Activated naive CD4-positive, alpha-beta T cell treated with anti-CD3 and anti-CD28 coated beads, Interleukin-2, amount 10 ng/mL, durations not matched to agents 7 days and 5 days (primary cell): ENCODE results near the gene SLC39A13.
A peak's percentile ranks its signal among the peaks of the same experiment; 100 is the strongest.

Source experiments
- CTCF ChIA-PET: fragments of 350-600 bp; sonication (Branson Sonifier 250); formaldehyde crosslinking; loops from one replicate; lab custom pipeline; 2021; ENCODE audit warnings: antibody characterized with exemption; lab: Charles Lee
- DNase-seq: peaks from one replicate; pipeline ENCODE4 v3.0.0-alpha.2; 2020
- H3K27ac Mint-ChIP-seq: one replicate; pipeline ENCODE4 v1.8.0; 2021; ENCODE audit warnings: mild to moderate bottlenecking, moderate library complexity, mixed read lengths
- H3K27me3 Mint-ChIP-seq: one replicate; pipeline ENCODE4 v1.8.0; 2021; ENCODE audit warnings: mild to moderate bottlenecking, mixed read lengths
- H3K36me3 Mint-ChIP-seq: one replicate; pipeline ENCODE4 v1.8.0; 2021; ENCODE audit warnings: mixed read lengths
- H3K4me1 Mint-ChIP-seq: one replicate; pipeline ENCODE4 v1.8.0; 2021; ENCODE audit warnings: mixed read lengths
- H3K4me3 Mint-ChIP-seq: one replicate; pipeline ENCODE4 v1.8.0; 2021; ENCODE audit warnings: mild to moderate bottlenecking, moderate library complexity, mixed read lengths
- H3K9me3 Mint-ChIP-seq: one replicate; pipeline ENCODE4 v1.8.0; 2021; ENCODE audit warnings: mixed read lengths

SLC39A13 gene

DNA sequence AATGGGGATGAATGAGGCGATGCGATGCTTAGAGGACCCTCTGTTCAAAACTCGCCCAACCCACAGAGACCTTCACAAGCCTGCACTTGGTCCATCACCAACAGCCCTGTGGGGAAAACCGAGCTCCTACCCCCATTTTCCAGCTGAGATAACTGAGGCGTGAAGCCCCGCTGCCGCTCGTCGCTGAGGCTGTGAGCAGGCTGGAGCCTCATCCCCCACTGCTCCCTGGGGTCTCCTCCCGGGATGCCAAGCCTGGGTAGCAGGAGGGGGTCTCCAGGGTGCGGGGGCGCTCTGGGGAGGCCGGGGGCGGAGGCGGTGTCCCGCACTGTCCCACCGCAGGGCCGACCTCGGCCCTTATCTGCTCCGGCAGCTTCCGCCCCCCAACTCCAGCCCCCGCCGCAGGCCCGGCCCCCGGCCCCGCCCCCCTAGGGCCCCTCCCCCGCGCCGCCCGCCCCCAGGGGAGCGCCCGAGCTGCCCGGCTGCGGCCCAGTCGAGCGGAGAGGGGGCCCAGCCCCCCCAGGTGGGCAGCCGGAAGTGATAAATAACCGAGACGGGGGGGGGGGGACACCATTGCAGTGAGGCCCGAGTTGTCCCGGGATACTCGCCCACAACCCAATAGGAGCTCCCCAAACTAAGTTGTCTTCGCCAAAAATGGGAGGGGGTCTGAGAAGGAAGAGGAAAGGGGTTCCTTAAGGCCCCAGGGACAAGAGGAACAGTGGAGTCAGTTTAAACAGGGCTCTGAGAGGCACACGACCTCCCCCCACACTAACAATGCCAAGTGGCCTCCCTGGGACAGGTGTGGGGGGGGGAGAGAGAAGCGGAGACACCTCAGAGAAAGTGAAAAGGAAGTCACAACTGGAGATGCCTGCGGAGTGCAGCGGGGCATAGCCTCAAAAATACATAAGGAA lies 8.3 kb upstream of the SLC39A13 start:
- Mint-ChIP-seq H3K36me3 (no peaks in the 10 kb centered on the region), H3K27ac (peak overlapping the region; percentile 64), H3K9me3 (no peaks in the 10 kb centered on the region), H3K4me1 (peaks cover 36% of the 10 kb centered on the region), H3K4me3 (peak overlapping the region; percentile 79), H3K27me3 (peaks cover 8% of the 10 kb centered on the region)
- CTCF ChIA-PET, result interaction anchor here (0.5 to 2.4 kb wide), 6 partner anchors 8 to 74 kb away, joined by 3 to 11 read pairs (median 3); partner anchors contain the start of gene SLC39A13
- DNase-seq, result peak; percentile 57

DNA sequence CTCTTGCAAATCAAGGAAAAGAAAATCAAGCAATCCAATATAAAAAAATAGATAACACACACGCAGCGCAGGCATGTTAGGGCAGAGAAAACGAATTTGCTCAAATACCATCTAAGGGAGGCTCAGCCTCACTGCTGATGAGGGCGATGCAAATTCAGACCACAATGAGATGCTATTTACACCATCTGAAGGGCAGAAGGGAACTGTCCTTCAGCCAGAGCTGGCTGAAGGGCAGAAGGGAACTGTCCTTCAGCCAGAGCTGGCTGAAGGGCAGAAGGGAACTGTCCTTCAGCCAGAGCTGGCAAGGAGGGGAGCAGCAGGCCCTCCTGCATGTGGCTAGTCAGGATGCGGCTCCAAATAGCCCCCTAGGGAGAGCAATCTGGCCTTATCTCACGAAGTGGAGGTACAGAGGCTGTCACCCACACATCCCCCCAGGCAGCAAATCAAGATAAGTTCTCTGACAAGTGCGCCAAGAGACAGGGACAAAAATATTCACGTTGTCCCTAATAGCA lies 7.6 kb upstream of the SLC39A13 start:
- H3K27ac Mint-ChIP-seq, result peak overlapping the region; percentile 64
- CTCF ChIA-PET, result interaction anchor here (1.3 to 2.0 kb wide), 2 partner anchors 11 to 27 kb away, joined by 7 to 8 read pairs; no protein-coding TSS in a partner anchor
- H3K4me1 Mint-ChIP-seq, result peaks cover 32% of the 10 kb centered on the region
- no peaks in the 10 kb centered on the region for H3K9me3 Mint-ChIP-seq
- H3K4me3 Mint-ChIP-seq, result peak overlapping the region; percentile 79
- H3K27me3 Mint-ChIP-seq, result peaks cover 8% of the 10 kb centered on the region
- H3K36me3 Mint-ChIP-seq, result no peaks in the 10 kb centered on the region
- DNase-seq, result no peak

DNA sequence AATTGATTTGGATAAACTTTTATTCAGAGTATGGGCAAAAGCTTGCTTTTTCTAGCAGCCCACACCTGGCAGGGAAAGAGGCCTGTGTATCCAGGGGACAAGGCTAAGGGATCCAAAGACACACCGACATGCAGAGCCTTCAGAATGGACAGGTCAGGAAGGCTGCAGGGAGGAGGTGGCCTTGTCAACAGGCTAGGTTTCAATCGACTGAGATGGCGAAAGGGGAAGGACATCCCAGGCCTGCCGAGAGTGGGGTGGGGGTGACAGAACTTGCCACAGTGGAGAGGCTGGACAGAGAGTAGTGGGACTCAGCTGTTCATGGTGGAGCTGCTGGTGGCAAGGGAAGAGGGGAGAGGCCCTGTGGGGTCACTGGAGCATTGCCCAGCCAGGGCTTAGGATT lies 5.3 kb upstream of the SLC39A13 start:
- Mint-ChIP-seq H3K27ac (no peak overlapping the region), H3K4me3 (no peak overlapping the region)

DNA sequence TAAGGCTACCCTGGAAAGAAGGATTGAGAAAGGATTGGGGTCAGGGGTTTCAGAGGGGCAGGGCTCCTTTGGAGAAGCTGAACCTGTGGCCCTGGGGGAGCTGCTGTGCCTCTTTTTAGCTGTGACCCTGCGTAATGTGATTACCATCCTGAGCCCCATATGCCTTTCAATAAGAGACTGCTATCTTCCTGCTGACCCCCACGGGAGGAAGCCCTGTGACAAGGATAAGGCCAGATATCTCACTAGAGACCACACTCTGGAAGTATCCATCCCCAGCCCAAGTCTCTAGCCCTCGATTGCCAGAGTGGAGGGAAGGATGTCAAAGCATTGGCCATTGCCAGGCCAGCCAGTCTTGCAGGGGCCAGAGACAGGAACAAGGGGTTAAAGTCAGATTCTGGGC lies 4.8 kb upstream of the SLC39A13 start:
- Mint-ChIP-seq H3K9me3 (no peaks in the 10 kb centered on the region), H3K4me3 (no peak overlapping the region), H3K27ac (no peak overlapping the region), H3K4me1 (peaks cover 35% of the 10 kb centered on the region), H3K36me3 (no peaks in the 10 kb centered on the region), H3K27me3 (peaks cover 8% of the 10 kb centered on the region)
- CTCF ChIA-PET, result interaction anchor here (3.3 kb wide), 1 partner anchor 30 kb away, joined by 14 read pairs; no protein-coding TSS in a partner anchor
- no peak for DNase-seq

More for the DNA sequence above, 5.3 kb upstream of the SLC39A13 start:
- H3K9me3 Mint-ChIP-seq, result no peaks in the 10 kb centered on the region
- H3K36me3 Mint-ChIP-seq, result no peaks in the 10 kb centered on the region
- no peak for DNase-seq
- peaks cover 38% of the 10 kb centered on the region for H3K4me1 Mint-ChIP-seq
- H3K27me3 Mint-ChIP-seq, result peaks cover 8% of the 10 kb centered on the region
- CTCF ChIA-PET, result interaction anchor here (3.3 kb wide), 1 partner anchor 30 kb away, joined by 14 read pairs; no protein-coding TSS in a partner anchor

DNA sequence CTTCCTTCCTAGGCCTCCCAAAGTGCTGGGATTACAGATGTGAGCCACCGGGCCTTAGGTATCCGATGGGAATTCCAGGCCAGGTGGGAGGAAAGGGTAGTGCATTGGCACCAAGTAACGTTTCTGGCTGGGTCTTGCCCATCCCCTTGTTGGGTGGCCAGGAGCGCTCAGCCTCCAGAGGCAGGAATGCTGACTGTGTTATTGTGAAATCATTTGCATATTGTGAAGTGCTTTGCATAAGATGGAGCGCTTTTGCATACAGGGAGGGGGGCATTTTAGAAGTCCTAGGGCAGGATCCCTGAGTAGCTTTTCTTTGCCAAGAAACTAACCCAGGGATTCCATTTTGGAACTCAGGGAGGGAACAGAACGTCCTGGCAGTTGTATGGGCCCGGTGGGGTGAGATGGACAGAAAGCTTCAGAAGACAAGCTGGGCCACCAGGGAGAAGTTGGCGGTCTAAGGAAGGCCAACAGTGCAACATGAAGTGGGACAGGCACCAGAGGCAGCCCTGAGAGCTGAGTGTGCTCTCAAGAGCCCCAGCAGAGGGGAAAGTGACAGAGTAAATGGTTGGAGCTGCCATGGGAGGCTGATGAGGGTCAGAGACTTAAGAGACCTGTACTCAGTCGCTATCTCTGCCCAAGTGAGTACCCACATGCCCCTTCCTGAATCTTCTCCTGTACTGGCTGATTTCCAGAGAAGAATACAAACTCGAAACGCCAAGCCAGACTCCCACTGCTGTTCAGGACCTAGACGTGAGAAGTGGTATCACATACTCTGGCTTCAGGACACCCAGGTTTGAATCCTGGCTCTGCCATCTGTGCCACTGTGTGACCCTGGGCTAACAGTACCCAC lies 1.3 kb upstream of the SLC39A13 start:
- peak overlapping the region; percentile 89 for H3K27ac Mint-ChIP-seq
- CTCF ChIA-PET, result interaction anchor here (0.8 to 7.8 kb wide), 6 partner anchors 20 to 148 kb away, joined by 3 to 133 read pairs (median 4); no protein-coding TSS in a partner anchor
- no peaks in the 10 kb centered on the region for H3K9me3 Mint-ChIP-seq
- H3K4me1 Mint-ChIP-seq, result peaks cover 30% of the 10 kb centered on the region
- DNase-seq, result no peak
- no peaks in the 10 kb centered on the region for H3K36me3 Mint-ChIP-seq
- peak overlapping the region; percentile 92 for H3K4me3 Mint-ChIP-seq
- peaks cover 8% of the 10 kb centered on the region for H3K27me3 Mint-ChIP-seq

DNA sequence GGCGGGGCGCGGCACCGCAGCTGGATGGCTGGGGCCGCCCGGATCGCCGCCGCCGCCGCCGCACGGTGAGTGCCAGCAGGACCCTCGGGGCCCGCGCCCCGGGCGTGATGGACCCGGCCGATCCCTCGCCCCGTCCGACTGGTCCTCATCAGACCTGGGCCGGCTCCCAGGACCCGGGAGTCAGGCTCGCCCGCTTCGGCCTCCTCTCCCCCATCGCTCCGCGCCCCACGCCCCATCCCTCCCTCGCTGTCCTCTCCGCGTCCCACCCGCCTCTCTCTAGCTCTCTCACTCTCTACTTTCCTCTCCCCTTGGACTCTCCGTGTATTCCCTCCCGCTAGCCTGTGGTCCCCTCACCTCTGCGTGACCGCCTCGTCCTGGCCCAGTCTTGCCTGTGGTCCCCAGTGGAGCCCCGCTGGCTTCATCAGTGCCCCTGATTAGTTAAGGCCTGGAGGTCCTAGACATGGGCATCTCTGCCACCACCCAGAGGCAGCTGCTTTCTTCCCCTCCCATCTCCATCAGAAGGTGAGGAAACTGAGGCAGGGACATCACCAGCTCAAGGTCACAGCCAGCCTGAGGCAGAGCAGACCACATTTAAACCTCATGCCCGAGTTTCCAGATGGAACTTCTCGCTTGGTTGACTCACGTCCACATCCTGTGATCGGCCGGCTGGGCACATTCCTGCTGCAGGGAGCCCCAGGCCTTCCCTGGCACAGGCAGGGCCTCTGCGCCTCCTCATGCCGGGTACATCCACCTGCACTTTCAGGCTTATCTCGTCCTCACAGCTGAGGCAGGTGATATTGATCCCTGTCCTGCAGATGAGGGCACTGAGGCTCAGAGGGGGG lies 429 bp downstream of the SLC39A13 start:
- Mint-ChIP-seq H3K4me1 (peaks cover 30% of the 10 kb centered on the region), H3K9me3 (no peaks in the 10 kb centered on the region), H3K36me3 (peaks cover 6% of the 10 kb centered on the region), H3K27me3 (no peaks in the 10 kb centered on the region), H3K27ac (peak overlapping the region; percentile 90), H3K4me3 (peak overlapping the region; percentile 91)
- DNase-seq, result no peak
- CTCF ChIA-PET, result interaction anchor here (0.8 to 7.8 kb wide), 4 partner anchors 9 to 231 kb away, joined by 3 to 133 read pairs (median 3); no protein-coding TSS in a partner anchor

DNA sequence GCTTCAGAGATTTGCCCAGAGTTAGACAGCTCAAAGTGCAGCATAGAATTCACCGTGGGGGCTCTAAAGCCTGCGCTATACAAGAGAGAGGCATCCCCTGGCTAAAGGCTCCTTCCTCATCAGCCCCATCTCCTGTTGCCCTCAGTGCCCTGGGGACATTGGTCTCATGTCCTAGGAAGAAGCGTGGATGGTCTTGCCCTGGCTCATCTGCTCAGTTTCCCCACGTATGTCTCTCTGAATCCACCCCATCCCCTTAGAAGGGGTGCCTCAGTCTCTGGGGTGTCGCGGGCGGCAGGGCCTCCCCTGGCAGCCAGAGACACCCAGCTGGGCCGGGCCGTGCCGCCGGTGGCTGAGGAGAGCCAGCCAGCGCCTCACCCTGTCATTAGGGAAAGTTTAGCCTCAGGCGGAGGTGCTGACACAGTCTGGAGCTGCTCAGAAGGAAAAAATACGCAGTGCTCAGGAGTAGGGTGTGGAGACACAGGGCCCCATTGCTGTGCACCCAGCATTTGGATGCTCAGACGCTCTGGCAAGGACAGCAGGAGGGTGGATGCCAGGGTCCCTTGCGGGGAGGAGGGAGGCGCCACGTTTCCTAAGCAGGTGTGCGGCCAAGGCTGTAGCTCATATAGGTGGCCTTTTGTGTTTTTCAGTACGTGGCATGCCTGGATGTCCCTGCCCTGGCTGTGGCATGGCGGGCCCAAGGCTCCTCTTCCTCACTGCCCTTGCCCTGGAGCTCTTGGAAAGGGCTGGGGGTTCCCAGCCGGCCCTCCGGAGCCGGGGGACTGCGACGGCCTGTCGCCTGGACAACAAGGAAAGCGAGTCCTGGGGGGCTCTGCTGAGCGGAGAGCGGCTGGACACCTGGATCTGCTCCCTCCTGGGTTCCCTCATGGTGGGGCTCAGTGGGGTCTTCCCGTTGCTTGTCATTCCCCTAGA lies 1.3 kb downstream of the SLC39A13 start:
- H3K36me3 Mint-ChIP-seq, result peaks cover 7% of the 10 kb centered on the region
- CTCF ChIA-PET, result interaction anchor here (0.6 to 7.8 kb wide), 6 partner anchors 9 to 719 kb away, joined by 3 to 133 read pairs (median 3); no protein-coding TSS in a partner anchor
- no peak for DNase-seq
- no peaks in the 10 kb centered on the region for H3K9me3 Mint-ChIP-seq
- H3K4me1 Mint-ChIP-seq, result peaks cover 30% of the 10 kb centered on the region
- peak overlapping the region; percentile 91 for H3K4me3 Mint-ChIP-seq
- H3K27ac Mint-ChIP-seq, result peak overlapping the region; percentile 90
- H3K27me3 Mint-ChIP-seq, result no peaks in the 10 kb centered on the region

DNA sequence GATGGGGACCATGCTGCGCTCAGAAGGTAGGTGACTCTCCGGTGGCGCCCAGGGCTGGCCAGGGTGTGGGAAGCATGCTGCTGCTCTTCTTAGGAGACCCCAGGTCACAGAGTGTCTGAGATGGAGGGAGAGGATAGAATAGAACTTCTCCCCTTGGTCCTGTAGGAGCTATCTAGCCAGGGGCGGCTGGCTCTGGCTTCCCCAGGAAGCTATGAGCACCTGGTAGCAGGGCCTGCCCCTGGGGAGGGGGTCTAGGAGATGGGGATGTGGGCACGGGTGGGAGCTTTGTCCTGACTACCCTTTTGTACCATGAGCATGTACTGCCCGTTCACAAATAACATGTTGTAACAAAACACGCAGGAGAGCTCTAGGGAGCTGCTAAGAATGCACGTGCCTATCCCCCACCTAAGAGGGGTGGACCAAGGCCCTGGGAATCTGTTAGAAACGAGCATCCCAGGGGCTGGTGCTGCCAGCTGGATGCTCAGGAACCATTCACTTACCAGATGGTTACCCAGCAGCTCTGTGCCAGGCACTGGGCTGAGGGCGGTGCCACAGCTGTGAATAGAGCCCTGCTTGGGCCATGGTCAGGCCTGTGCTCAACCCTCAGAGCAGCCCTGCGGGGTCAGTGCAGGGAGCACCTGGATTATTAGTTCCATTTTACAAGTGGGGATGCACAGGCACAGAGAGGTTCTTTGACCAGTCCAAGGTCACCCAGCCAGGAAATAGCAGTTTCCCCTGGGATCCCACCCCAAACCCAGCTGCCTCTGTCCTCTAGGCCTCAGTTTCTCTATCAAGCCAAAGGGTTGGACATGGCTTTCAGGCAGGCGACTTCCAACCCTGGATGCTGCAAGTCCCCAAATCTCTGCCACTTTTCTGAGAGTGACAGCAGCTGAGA lies 2.2 kb downstream of the SLC39A13 start:
- peaks cover 8% of the 10 kb centered on the region for H3K36me3 Mint-ChIP-seq
- DNase-seq, result no peak
- no peaks in the 10 kb centered on the region for H3K27me3 Mint-ChIP-seq
- H3K27ac Mint-ChIP-seq, result no peak overlapping the region
- CTCF ChIA-PET, result interaction anchor here (0.6 to 7.8 kb wide), 13 partner anchors 9 to 232 kb away, joined by 3 to 133 read pairs (median 8); partner anchors contain the start of gene PSMC3
- H3K9me3 Mint-ChIP-seq, result no peaks in the 10 kb centered on the region
- H3K4me1 Mint-ChIP-seq, result peaks cover 25% of the 10 kb centered on the region
- no peak overlapping the region for H3K4me3 Mint-ChIP-seq

DNA sequence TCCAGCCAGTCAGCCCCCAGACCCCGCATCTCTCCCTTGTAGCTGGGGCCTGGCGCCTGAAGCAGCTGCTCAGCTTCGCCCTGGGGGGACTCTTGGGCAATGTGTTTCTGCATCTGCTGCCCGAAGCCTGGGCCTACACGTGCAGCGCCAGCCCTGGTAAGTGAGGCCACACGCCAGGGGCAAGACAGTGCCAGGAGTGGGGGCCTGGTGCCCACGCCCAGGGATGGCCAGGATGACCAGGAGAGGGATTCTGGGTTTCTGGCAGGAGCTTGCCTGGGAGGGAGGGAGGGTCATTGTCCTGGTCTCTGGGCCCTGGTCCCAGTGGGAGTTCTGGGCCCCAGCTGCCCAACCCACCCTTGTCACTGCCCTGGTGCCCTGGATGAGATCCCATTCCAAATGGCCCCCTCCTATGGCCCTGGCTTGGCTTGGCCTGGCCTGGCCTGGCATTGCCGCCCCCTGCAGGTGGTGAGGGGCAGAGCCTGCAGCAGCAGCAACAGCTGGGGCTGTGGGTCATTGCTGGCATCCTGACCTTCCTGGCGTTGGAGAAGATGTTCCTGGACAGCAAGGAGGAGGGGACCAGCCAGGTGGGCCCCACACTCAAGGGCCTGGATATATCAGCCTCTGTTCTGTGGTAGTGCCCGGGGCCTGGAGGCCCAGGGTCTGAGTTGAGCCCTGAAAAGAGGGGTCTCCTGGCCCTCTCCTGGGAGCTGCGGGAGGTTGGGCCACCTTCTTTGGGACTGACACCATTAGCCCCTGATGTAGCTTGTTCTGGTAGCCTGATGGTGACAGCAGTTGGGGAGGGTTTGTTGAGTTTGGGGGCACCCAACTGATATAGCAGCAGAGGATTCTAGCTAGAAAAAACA lies 3.7 kb downstream of the SLC39A13 start:
- no peaks in the 10 kb centered on the region for H3K27me3 Mint-ChIP-seq
- H3K36me3 Mint-ChIP-seq, result peaks cover 10% of the 10 kb centered on the region
- no peaks in the 10 kb centered on the region for H3K9me3 Mint-ChIP-seq
- no peak overlapping the region for H3K27ac Mint-ChIP-seq
- peak; percentile 71 for DNase-seq
- peaks cover 21% of the 10 kb centered on the region for H3K4me1 Mint-ChIP-seq
- no peak overlapping the region for H3K4me3 Mint-ChIP-seq
- CTCF ChIA-PET, result interaction anchor here (0.6 to 7.8 kb wide), 28 partner anchors 9 to 350 kb away, joined by 3 to 133 read pairs (median 4); partner anchors contain the start of genes PSMC3 and SPI1

DNA sequence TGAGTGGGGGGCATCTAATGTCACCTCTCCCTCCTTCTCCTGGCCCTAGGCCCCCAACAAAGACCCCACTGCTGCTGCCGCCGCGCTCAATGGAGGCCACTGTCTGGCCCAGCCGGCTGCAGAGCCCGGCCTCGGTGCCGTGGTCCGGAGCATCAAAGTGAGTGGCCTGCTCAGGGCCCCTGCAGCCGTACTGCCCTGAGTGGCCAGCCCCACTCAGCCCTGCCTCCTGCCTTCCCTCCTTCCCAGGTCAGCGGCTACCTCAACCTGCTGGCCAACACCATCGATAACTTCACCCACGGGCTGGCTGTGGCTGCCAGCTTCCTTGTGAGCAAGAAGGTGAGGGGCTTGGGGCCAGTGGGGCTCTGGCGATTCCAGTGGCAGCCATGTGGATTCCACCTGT lies 5.0 kb downstream of the SLC39A13 start:
- no peak overlapping the region for H3K4me3 Mint-ChIP-seq

More for the DNA sequence above, 5.0 kb downstream of the SLC39A13 start:
- Mint-ChIP-seq H3K27ac (no peak overlapping the region), H3K36me3 (peaks cover 19% of the 10 kb centered on the region), H3K27me3 (no peaks in the 10 kb centered on the region), H3K9me3 (no peaks in the 10 kb centered on the region), H3K4me1 (peaks cover 12% of the 10 kb centered on the region)
- CTCF ChIA-PET, result interaction anchor here (2.3 to 7.8 kb wide), 2 partner anchors 41 to 235 kb away, joined by 7 to 133 read pairs; no protein-coding TSS in a partner anchor
- no peak for DNase-seq
